ENCODE results near the gene DPP4. TPM values are rescaled to one million over a fixed set of nuclear protein-coding genes. Genes with fewer than 3 reads are reported as not detected.
A peak's percentile ranks its signal among the peaks of the same experiment; 100 is the strongest.

The DPP4 gene
- total RNA-seq, 4 donors from 2014 or later = 1.6 to 5.3 (median 3.8) TPM

- 81% methylated on average over 2 of the region's 2 CpGs for WGBS
- H3K4me3 ChIP-seq = no peak overlapping the region
- H3K27me3 ChIP-seq = no peaks in the 10 kb centered on the region
- no peaks in the 10 kb centered on the region for H3K9me3 ChIP-seq
- TF ChIP-seq POLR2A (IDR thresholded peaks at IDR 0.05) = no peak
- TF ChIP-seq CTCF (IDR thresholded peaks at IDR 0.05) = no peak
- no peak for TF ChIP-seq POLR2AphosphoS5 (IDR thresholded peaks at IDR 0.05)
- TF ChIP-seq EP300 (IDR thresholded peaks at IDR 0.05) = no peak
- peaks cover 6% of the 10 kb centered on the region for H3K4me1 ChIP-seq
- no peak overlapping the region for H3K27ac ChIP-seq
- no peak for DNase-seq (ENCODE audit: low spot score in 2 of 2)
- peaks cover 3% of the 10 kb centered on the region for H3K36me3 ChIP-seq
Measured at GRCh38 chr2:162016080-162016479, 57.9 kb downstream of the DPP4 start.

GRCh38 chr2:162014751-162015150 is 59.3 kb downstream of the DPP4 start:
- H3K4me3 ChIP-seq = no peak overlapping the region
- TF ChIP-seq POLR2A (IDR thresholded peaks at IDR 0.05) (no peak), POLR2AphosphoS5 (IDR thresholded peaks at IDR 0.05) (no peak), CTCF (IDR thresholded peaks at IDR 0.05) (no peak), EP300 (IDR thresholded peaks at IDR 0.05) (no peak)
- peaks cover 6% of the 10 kb centered on the region for H3K4me1 ChIP-seq
- peaks cover 3% of the 10 kb centered on the region for H3K36me3 ChIP-seq
- no peak for DNase-seq (ENCODE audit: low spot score in 2 of 2)
- no peak overlapping the region for H3K27ac ChIP-seq
- 77% methylated on average over 6 of the region's 6 CpGs for WGBS
- H3K27me3 ChIP-seq = no peaks in the 10 kb centered on the region
- H3K9me3 ChIP-seq = no peaks in the 10 kb centered on the region

GRCh38 chr2:162013514-162014475 is 60.2 kb downstream of the DPP4 start:
- peaks cover 3% of the 10 kb centered on the region for H3K36me3 ChIP-seq
- TF ChIP-seq POLR2AphosphoS5 (IDR thresholded peaks at IDR 0.05) (no peak), CTCF (IDR thresholded peaks at IDR 0.05) (no peak), POLR2A (IDR thresholded peaks at IDR 0.05) (no peak), EP300 (IDR thresholded peaks at IDR 0.05) (no peak)
- H3K27me3 ChIP-seq = no peaks in the 10 kb centered on the region
- no peak for DNase-seq (ENCODE audit: low spot score in 2 of 2)
- WGBS = 80% methylated on average over 9 of the region's 9 CpGs
- peak overlapping the region; percentile 29 for H3K27ac ChIP-seq
- no peaks in the 10 kb centered on the region for H3K9me3 ChIP-seq
- peaks cover 6% of the 10 kb centered on the region for H3K4me1 ChIP-seq
- peak overlapping the region; percentile 7 for H3K4me3 ChIP-seq

- Histone ChIP-seq H3K36me3 (no peaks in the 10 kb centered on the region), H3K27me3 (no peaks in the 10 kb centered on the region), H3K4me3 (no peak overlapping the region), H3K27ac (no peak overlapping the region), H3K4me1 (peaks cover 6% of the 10 kb centered on the region), H3K9me3 (no peaks in the 10 kb centered on the region)
- no peak for DNase-seq (ENCODE audit: low spot score in 2 of 2)
- WGBS = 35% methylated on average over 2 of the region's 2 CpGs
- no peak for TF ChIP-seq POLR2A (IDR thresholded peaks at IDR 0.05)
- no peak for TF ChIP-seq CTCF (IDR thresholded peaks at IDR 0.05)
Measured at GRCh38 chr2:162012565-162013058, 61.4 kb downstream of the DPP4 start.
